Calu3 (cell line): ENCODE data around the gene FBXL15. TPM values are rescaled to one million over a fixed set of nuclear protein-coding genes. Genes with fewer than 3 reads are reported as not detected.

ENCODE experiments used
- BruUV-seq: library from RNA; stranded (reverse); fragments of 400-500 nt; replicated peaks from 2 replicates; lab custom pipeline; 2021; lab: Mats Ljungman, UMichigan
- CTCF ChIA-PET: fragments of 300-600 bp; sonication (Branson Sonifier 250); formaldehyde crosslinking; loops from one replicate; lab custom pipeline; 2022; ENCODE audit warnings: antibody characterized with exemption; lab: Charles Lee
- DNase-seq: peaks from one replicate; pipeline ENCODE4 v3.0.0; 2022
- H3K27ac Mint-ChIP-seq: one replicate; pipeline ENCODE4 v1.8.0; 2022; ENCODE audit warnings: mixed read lengths; ENCODE audit not compliant: unreplicated experiment
- H3K27me3 Mint-ChIP-seq: one replicate; pipeline ENCODE4 v1.8.0; 2022; ENCODE audit warnings: mixed read lengths; ENCODE audit not compliant: unreplicated experiment
- H3K36me3 Mint-ChIP-seq: one replicate; pipeline ENCODE4 v1.8.0; 2022; ENCODE audit warnings: mild to moderate bottlenecking, moderate library complexity, mixed read lengths; ENCODE audit not compliant: insufficient read depth, unreplicated experiment
- H3K4me1 Mint-ChIP-seq: one replicate; pipeline ENCODE4 v1.8.0; 2022; ENCODE audit warnings: mild to moderate bottlenecking, low read depth, mixed read lengths; ENCODE audit not compliant: unreplicated experiment
- H3K4me3 Mint-ChIP-seq: one replicate; pipeline ENCODE4 v1.8.0; 2022; ENCODE audit warnings: mild to moderate bottlenecking, low read depth, moderate library complexity, mixed read lengths; ENCODE audit not compliant: unreplicated experiment
- H3K9me3 Mint-ChIP-seq: one replicate; pipeline ENCODE4 v1.8.0; 2022; ENCODE audit warnings: low read depth, mixed read lengths; ENCODE audit not compliant: unreplicated experiment
- CTCF ChIP-seq: fragments of 200-600 bp; IDR thresholded peaks from one replicate; pipeline ENCODE4 v1.8.0; 2022; ENCODE audit warnings: antibody characterized with exemption; ENCODE audit not compliant: unreplicated experiment
- intact Hi-C: fragments of 100-400 bp; cut with micrococcal nuclease; formaldehyde crosslinking; loops from one replicate; pipeline ENCODE4 v1.10.0; 2022; ENCODE audit not compliant: unreplicated experiment
- total RNA-seq: library from RNA; stranded (reverse); gene quantifications from 2 replicates; pipeline ENCODE4 v1.2.3, GENCODE V29; 2022

FBXL15 gene
- total RNA-seq, 1 experiment from 2014 or later, result 6.4 TPM

GRCh38 chr10:102421757-102422512 is 1.3 kb downstream of the FBXL15 start:
- H3K27ac Mint-ChIP-seq, result peak overlapping the region; percentile 80
- BruUV-seq, result TSS peak; percentile 30
- TF ChIP-seq CTCF, result no peak
- H3K4me3 Mint-ChIP-seq, result peak overlapping the region; percentile 92
- H3K4me1 Mint-ChIP-seq, result peaks cover 9% of the 10 kb centered on the region
- peak; percentile 33 for DNase-seq
- CTCF ChIA-PET, result interaction anchor here (0.6 to 3.1 kb wide), 6 partner anchors 19 to 252 kb away, joined by 3 to 18 read pairs (median 6); partner anchors contain the start of gene NFKB2
- no peaks in the 10 kb centered on the region for H3K9me3 Mint-ChIP-seq
- peaks cover 20% of the 10 kb centered on the region for H3K27me3 Mint-ChIP-seq
- peaks cover 48% of the 10 kb centered on the region for H3K36me3 Mint-ChIP-seq
- intact Hi-C loops, result no loop called here

GRCh38 chr10:102422545-102423129 is 2.0 kb downstream of the FBXL15 start:
- Mint-ChIP-seq H3K4me1 (peaks cover 16% of the 10 kb centered on the region), H3K27ac (no peak overlapping the region), H3K9me3 (no peaks in the 10 kb centered on the region), H3K4me3 (peak overlapping the region; percentile 92), H3K27me3 (peaks cover 13% of the 10 kb centered on the region), H3K36me3 (peaks cover 48% of the 10 kb centered on the region)
- intact Hi-C loops, result no loop called here
- CTCF ChIA-PET, result interaction anchor here (0.6 to 3.1 kb wide), 7 partner anchors 10 to 253 kb away, joined by 3 to 18 read pairs (median 4); partner anchors contain the start of gene NFKB2
- peak; percentile 68 for TF ChIP-seq CTCF
- peak; percentile 84 for DNase-seq
- TSS peak; percentile 45 for BruUV-seq

- Mint-ChIP-seq H3K27ac (no peak overlapping the region), H3K4me3 (no peak overlapping the region), H3K9me3 (no peaks in the 10 kb centered on the region), H3K36me3 (peaks cover 48% of the 10 kb centered on the region), H3K27me3 (peaks cover 5% of the 10 kb centered on the region), H3K4me1 (peaks cover 17% of the 10 kb centered on the region)
- intact Hi-C loops, result no loop called here
- no peak for DNase-seq
- BruUV-seq, result TSS peak; percentile 14
- TF ChIP-seq CTCF, result no peak
- CTCF ChIA-PET, result interaction anchor here (0.7 to 3.1 kb wide), 5 partner anchors 11 to 193 kb away, joined by 4 to 18 read pairs (median 6); partner anchors contain the start of gene NFKB2
These were observed 2.8 kb downstream of the FBXL15 start for GRCh38 chr10:102423372-102423968.

GRCh38 chr10:102424145-102424544 is 3.5 kb downstream of the FBXL15 start:
- intact Hi-C loops, result no loop called here
- H3K27ac Mint-ChIP-seq, result no peak overlapping the region

More at GRCh38 chr10:102424145-102424544, 3.5 kb downstream of the FBXL15 start:
- H3K4me3 Mint-ChIP-seq, result no peak overlapping the region
- CTCF ChIA-PET, result interaction anchor here (1.6 kb wide), 1 partner anchor 11 kb away, joined by 4 read pairs; no protein-coding TSS in a partner anchor
- TF ChIP-seq CTCF, result no peak
- peaks cover 46% of the 10 kb centered on the region for H3K36me3 Mint-ChIP-seq
- no TSS peak for BruUV-seq
- H3K27me3 Mint-ChIP-seq, result no peaks in the 10 kb centered on the region
- no peak for DNase-seq
- peaks cover 17% of the 10 kb centered on the region for H3K4me1 Mint-ChIP-seq
- no peaks in the 10 kb centered on the region for H3K9me3 Mint-ChIP-seq
